WTC11 (cell line): ENCODE results near the gene TEFM. TPM values are rescaled to one million over a fixed set of nuclear protein-coding genes. Genes with fewer than 3 reads are reported as not detected.

Experiments
- ATAC-seq: fragments of 200-7000 bp; cut with Tn5 transposase; 2 replicates; pipeline ENCODE4 v1.10.0; 2021; ENCODE audit warnings: mild to moderate bottlenecking, moderate library complexity
- CTCF ChIA-PET: fragments of 300-600 bp; sonication (Branson Sonifier 250); formaldehyde crosslinking; loops from one replicate; lab custom pipeline; 2021; ENCODE audit warnings: antibody characterized with exemption; lab: Charles Lee
- POLR2A ChIA-PET: fragments of 350-600 bp; sonication (Branson Sonifier 250); formaldehyde crosslinking; loops from one replicate; lab custom pipeline; 2021; ENCODE audit warnings: antibody characterized with exemption; lab: Charles Lee
- DNase-seq: peaks from one replicate; pipeline ENCODE4 v3.0.0; 2021; ENCODE audit warnings: low spot score
- H3K27ac Mint-ChIP-seq: 2 replicates; pipeline ENCODE4 v1.8.0; 2021; ENCODE audit warnings: mixed read lengths
- H3K27me3 Mint-ChIP-seq: 2 replicates; pipeline ENCODE4 v1.8.0; 2021; ENCODE audit warnings: low read depth, mild to moderate bottlenecking, moderate library complexity, mixed read lengths
- H3K36me3 Mint-ChIP-seq: 2 replicates; pipeline ENCODE4 v1.8.0; 2021; ENCODE audit warnings: mixed read lengths
- H3K4me1 Mint-ChIP-seq: 2 replicates; pipeline ENCODE4 v1.8.0; 2022; ENCODE audit warnings: mixed read lengths
- H3K4me3 Mint-ChIP-seq: 2 replicates; pipeline ENCODE4 v1.8.0; 2021; ENCODE audit warnings: mild to moderate bottlenecking, moderate library complexity, mixed read lengths
- H3K9me3 Mint-ChIP-seq: 2 replicates; pipeline ENCODE4 v1.8.0; 2021; ENCODE audit warnings: mixed read lengths
- CBFB ChIP-seq: sonication (generic); formaldehyde crosslinking; IDR thresholded peaks from 2 replicates; pipeline ENCODE4 v1.8.1; 2022; ENCODE audit warnings: mild to moderate bottlenecking, low read depth, missing genetic modification reagents
- ERG ChIP-seq: fragments of 250-450 bp; sonication (Bioruptor Pico); IDR thresholded peaks from 2 replicates; pipeline ENCODE4 v1.8.0; 2021; ENCODE audit warnings: mild to moderate bottlenecking
- FOXP4 ChIP-seq: sonication (generic); formaldehyde crosslinking; IDR thresholded peaks from 2 replicates; pipeline ENCODE4 v1.8.0; 2022; ENCODE audit warnings: mild to moderate bottlenecking, missing genetic modification reagents
- GABPB1 ChIP-seq: sonication (generic); formaldehyde crosslinking; IDR thresholded peaks from 2 replicates; pipeline ENCODE4 v1.8.1; 2023; ENCODE audit warnings: mild to moderate bottlenecking, missing genetic modification reagents
- JUN ChIP-seq: sonication (generic); formaldehyde crosslinking; IDR thresholded peaks from 2 replicates; pipeline ENCODE4 v1.8.0; 2023; ENCODE audit warnings: mild to moderate bottlenecking, missing genetic modification reagents
- NR1H2 ChIP-seq: sonication (generic); formaldehyde crosslinking; IDR thresholded peaks from 2 replicates; pipeline ENCODE4 v1.9.0; 2021; ENCODE audit warnings: mild to moderate bottlenecking, moderate library complexity, missing genetic modification reagents
- NR2C2 ChIP-seq: sonication (generic); formaldehyde crosslinking; IDR thresholded peaks from 2 replicates; pipeline ENCODE4 v1.8.0; 2022; ENCODE audit warnings: mild to moderate bottlenecking, missing genetic modification reagents
- NR3C1 ChIP-seq: sonication (generic); formaldehyde crosslinking; conservative IDR thresholded peaks from 2 replicates; pipeline ENCODE4 v1.8.1; 2023; ENCODE audit warnings: low read depth, mild to moderate bottlenecking, missing genetic modification reagents
- PRDM15 ChIP-seq: sonication (generic); formaldehyde crosslinking; IDR thresholded peaks from 2 replicates; pipeline ENCODE4 v1.8.0; 2022; ENCODE audit warnings: missing genetic modification reagents
- SMAD3 ChIP-seq: sonication (generic); formaldehyde crosslinking; IDR thresholded peaks from 2 replicates; pipeline ENCODE4 v1.8.0; 2022; ENCODE audit warnings: missing genetic modification reagents, mild to moderate bottlenecking, borderline replicate concordance
- ZNF396 ChIP-seq: fragments of 250-450 bp; sonication (Bioruptor Pico); IDR thresholded peaks from 2 replicates; pipeline ENCODE4 v1.8.0; 2021; ENCODE audit warnings: mild to moderate bottlenecking, moderate library complexity, borderline replicate concordance
- ZNF512 ChIP-seq: sonication (generic); formaldehyde crosslinking; IDR thresholded peaks from 2 replicates; pipeline ENCODE4 v1.8.1; 2022; ENCODE audit warnings: missing genetic modification reagents, borderline replicate concordance
- total RNA-seq: library from RNA; stranded (reverse); gene quantifications from 3 replicates; pipeline ENCODE4 v1.2.3, GENCODE V29; 2021
- TF ChIP-seq, protein P1 (sequence below): sonication (generic); formaldehyde crosslinking; IDR thresholded peaks from 2 replicates; pipeline ENCODE4 v1.8.1; 2022; ENCODE audit warnings: low read depth, mild to moderate bottlenecking, moderate library complexity, missing genetic modification reagents, borderline replicate concordance
- TF ChIP-seq, protein P2 (sequence below): sonication (generic); formaldehyde crosslinking; IDR thresholded peaks from 2 replicates; pipeline ENCODE4 v1.8.1; 2023; ENCODE audit warnings: mild to moderate bottlenecking, missing genetic modification reagents

The TEFM gene
- total RNA-seq, 1 experiment from 2014 or later, result 12.3 TPM

DNA sequence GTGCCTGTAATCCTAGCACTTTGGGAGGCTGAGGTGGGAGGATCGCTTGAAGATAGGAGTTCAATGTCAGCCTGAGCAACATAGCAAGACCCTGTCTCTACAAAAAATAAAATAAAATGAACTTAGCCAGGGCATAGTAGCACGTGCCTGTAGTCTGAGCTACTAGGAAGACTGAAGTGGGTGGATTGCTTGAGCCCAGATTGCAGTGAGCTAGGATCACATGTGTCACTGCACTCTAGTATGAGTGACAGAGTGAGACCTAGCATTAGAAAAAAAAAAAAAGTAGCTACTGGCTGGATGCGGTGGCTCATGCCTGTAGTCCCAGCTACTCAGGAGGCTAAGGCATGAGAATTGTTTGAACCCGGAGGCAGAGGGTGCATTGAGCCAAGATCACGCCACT lies 21.7 kb upstream of the TEFM start:
- POLR2A ChIA-PET, result no interaction called here
- DNase-seq, result no peak
- ATAC-seq, result no peak
- Mint-ChIP-seq H3K36me3 (no peaks in the 10 kb centered on the region), H3K4me3 (no peak overlapping the region)
- CTCF ChIA-PET, result interaction anchor here (0.7 kb wide), 1 partner anchor 131 kb away, joined by 3 read pairs; no protein-coding TSS in a partner anchor
- TF ChIP-seq, protein P1, sequence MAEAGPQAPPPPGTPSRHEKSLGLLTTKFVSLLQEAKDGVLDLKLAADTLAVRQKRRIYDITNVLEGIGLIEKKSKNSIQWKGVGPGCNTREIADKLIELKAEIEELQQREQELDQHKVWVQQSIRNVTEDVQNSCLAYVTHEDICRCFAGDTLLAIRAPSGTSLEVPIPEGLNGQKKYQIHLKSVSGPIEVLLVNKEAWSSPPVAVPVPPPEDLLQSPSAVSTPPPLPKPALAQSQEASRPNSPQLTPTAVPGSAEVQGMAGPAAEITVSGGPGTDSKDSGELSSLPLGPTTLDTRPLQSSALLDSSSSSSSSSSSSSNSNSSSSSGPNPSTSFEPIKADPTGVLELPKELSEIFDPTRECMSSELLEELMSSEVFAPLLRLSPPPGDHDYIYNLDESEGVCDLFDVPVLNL (CRISPR knock-in tag), result no peak
- TF ChIP-seq ZNF512 (CRISPR knock-in tag) (no peak), NR3C1 (CRISPR knock-in tag) (no peak)
- TF ChIP-seq, protein P2, sequence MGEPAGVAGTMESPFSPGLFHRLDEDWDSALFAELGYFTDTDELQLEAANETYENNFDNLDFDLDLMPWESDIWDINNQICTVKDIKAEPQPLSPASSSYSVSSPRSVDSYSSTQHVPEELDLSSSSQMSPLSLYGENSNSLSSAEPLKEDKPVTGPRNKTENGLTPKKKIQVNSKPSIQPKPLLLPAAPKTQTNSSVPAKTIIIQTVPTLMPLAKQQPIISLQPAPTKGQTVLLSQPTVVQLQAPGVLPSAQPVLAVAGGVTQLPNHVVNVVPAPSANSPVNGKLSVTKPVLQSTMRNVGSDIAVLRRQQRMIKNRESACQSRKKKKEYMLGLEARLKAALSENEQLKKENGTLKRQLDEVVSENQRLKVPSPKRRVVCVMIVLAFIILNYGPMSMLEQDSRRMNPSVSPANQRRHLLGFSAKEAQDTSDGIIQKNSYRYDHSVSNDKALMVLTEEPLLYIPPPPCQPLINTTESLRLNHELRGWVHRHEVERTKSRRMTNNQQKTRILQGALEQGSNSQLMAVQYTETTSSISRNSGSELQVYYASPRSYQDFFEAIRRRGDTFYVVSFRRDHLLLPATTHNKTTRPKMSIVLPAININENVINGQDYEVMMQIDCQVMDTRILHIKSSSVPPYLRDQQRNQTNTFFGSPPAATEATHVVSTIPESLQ, result no peak
- TF ChIP-seq, all 79 proteins: peak for 0
- H3K9me3 Mint-ChIP-seq, result no peaks in the 10 kb centered on the region
- peaks cover 2% of the 10 kb centered on the region; the same call in 1 of the 2 replicates for H3K4me1 Mint-ChIP-seq
- no peak overlapping the region for H3K27ac Mint-ChIP-seq
- H3K27me3 Mint-ChIP-seq, result peaks cover 36% of the 10 kb centered on the region

- Mint-ChIP-seq H3K36me3 (no peaks in the 10 kb centered on the region), H3K9me3 (no peaks in the 10 kb centered on the region), H3K27ac (no peak overlapping the region), H3K27me3 (peaks cover 45% of the 10 kb centered on the region), H3K4me1 (peaks cover 5% of the 10 kb centered on the region), H3K4me3 (no peak overlapping the region)
- ChIA-PET CTCF (no interaction called here), POLR2A (no interaction called here)
- ATAC-seq (no peak), DNase-seq (no peak)
- no peak for TF ChIP-seq SMAD3 (CRISPR knock-in tag)
- no peak for TF ChIP-seq ERG (CRISPR knock-in tag)
- no peak for TF ChIP-seq CBFB
- no peak for TF ChIP-seq JUN (CRISPR knock-in tag)
- TF ChIP-seq PRDM15 (CRISPR knock-in tag), result no peak
- no peak for TF ChIP-seq FOXP4
- TF ChIP-seq GABPB1 (CRISPR knock-in tag), result no peak
- no peak for TF ChIP-seq ZNF396 (CRISPR knock-in tag)
- no peak for TF ChIP-seq NR1H2 (CRISPR knock-in tag)
- no peak for TF ChIP-seq NR2C2 (CRISPR knock-in tag)
Measured at GRCh38 chr17:30926516-30926915, 20.5 kb upstream of the TEFM start.
